Thymus (tissue), 11 donors: Measurements from ENCODE around the gene NFAM1. TPM values are rescaled to one million over a fixed set of nuclear protein-coding genes. Genes with fewer than 3 reads are reported as not detected.
A peak's percentile ranks its signal among the peaks of the same experiment; 100 is the strongest.

Source experiments
- DNase-seq, 9 donors: peaks; one replicate each; pipeline ENCODE4 v3.0.0-alpha.2; 2013; ENCODE audit warnings: low spot score in 9 of 9, low read depth in 6 of 9, missing footprints in 1 of 9
- H3K27ac ChIP-seq, 2 donors: one replicate each; pipeline ENCODE4 v1.5.1; 2013; ENCODE audit warnings: control low read depth in 1 of 2, low read depth in 1 of 2, low read length in 1 of 2, mild to moderate bottlenecking in 1 of 2, moderate library complexity in 1 of 2
- H3K27me3 ChIP-seq, 2 donors: one replicate each; pipeline ENCODE4 v1.5.1; 2013; ENCODE audit warnings: low read length in 1 of 2; ENCODE audit not compliant: control insufficient read depth in 2 of 2, insufficient read depth in 1 of 2
- H3K36me3 ChIP-seq, 2 donors: one replicate each; pipeline ENCODE4 v1.5.1; 2013; ENCODE audit warnings: low read length in 1 of 2, mild to moderate bottlenecking in 1 of 2, moderate library complexity in 1 of 2; ENCODE audit not compliant: control insufficient read depth in 2 of 2, insufficient read depth in 2 of 2
- H3K4me1 ChIP-seq, 2 donors: one replicate each; pipeline ENCODE4 v1.5.1; 2013; ENCODE audit warnings: low read length in 2 of 2; ENCODE audit not compliant: control insufficient read depth in 2 of 2, insufficient read depth in 2 of 2
- H3K4me3 ChIP-seq, 2 donors: one replicate each; pipeline ENCODE4 v1.5.1; 2013; ENCODE audit warnings: low read length in 2 of 2, control low read depth in 1 of 2, mild to moderate bottlenecking in 1 of 2
- H3K9me3 ChIP-seq, 2 donors: one replicate each; pipeline ENCODE4 v1.5.1; 2013; ENCODE audit warnings: low read length in 1 of 2, mild to moderate bottlenecking in 1 of 2; ENCODE audit not compliant: control insufficient read depth in 2 of 2, insufficient read depth in 1 of 2
- WGBS: extraction: QIAGEN DNeasy Blood & Tissue Kit; methylation state at CpG from one replicate; pipeline ENCODE4 v1.1.7; 2013; 5-methylcytosine and 5-hydroxymethylcytosine counted together
- polyA plus RNA-seq: library from polyadenylated mRNA; stranded (reverse); fragments of 200-250 nt; gene quantifications from one replicate; pipeline ENCODE4 v1.2.3, GENCODE V29; 2013
- total RNA-seq: library from RNA; stranded (reverse); fragments of 120-200 nt; gene quantifications from one replicate; pipeline ENCODE4 v1.2.4, GENCODE V29; 2013
- donor health status: healthy.

The NFAM1 gene
- total and polyA plus RNA-seq, 2 donors: 1.7 to 2.0 TPM

DNA sequence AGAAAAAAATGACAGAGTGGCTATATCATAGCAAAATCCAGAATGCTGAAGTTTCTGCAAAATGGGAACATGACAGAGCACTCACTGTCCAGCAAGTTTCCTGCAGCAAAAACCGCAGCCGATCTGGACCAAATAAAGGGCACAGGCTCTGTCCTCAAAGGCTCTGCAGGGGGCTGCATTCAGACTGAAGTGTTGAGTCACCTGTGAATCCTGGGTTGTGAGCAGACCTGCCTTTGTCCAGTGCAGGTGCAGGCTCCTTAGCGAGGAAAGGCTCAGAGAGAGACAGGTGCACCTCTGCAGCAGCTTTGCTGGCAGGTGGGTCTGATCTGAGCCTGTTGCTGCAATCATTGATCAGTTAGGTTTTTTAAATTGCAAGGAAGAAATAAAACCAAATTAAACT lies 29.3 kb upstream of the NFAM1 start:
- 84% methylated on average over 3 of the region's 3 CpGs for WGBS
- no peaks in the 10 kb centered on the region for H3K36me3 ChIP-seq
- H3K4me3 ChIP-seq: no peak overlapping the region
- H3K9me3 ChIP-seq: peaks cover 0 to 5% of the 10 kb centered on the region in 2 donors
- H3K27ac ChIP-seq: no peak overlapping the region
- DNase-seq: no peak
- H3K27me3 ChIP-seq: peaks cover 0 to 18% of the 10 kb centered on the region in 2 donors
- peaks cover 0 to 13% of the 10 kb centered on the region in 2 donors for H3K4me1 ChIP-seq

- DNase-seq: no peak
- Histone ChIP-seq H3K4me1 (peaks cover 0 to 13% of the 10 kb centered on the region in 2 donors), H3K27me3 (peaks cover 0 to 18% of the 10 kb centered on the region in 2 donors), H3K27ac (no peak overlapping the region), H3K36me3 (no peaks in the 10 kb centered on the region), H3K4me3 (no peak overlapping the region), H3K9me3 (peaks cover 0 to 5% of the 10 kb centered on the region in 2 donors)
- WGBS: 69% methylated on average over 21 of the region's 21 CpGs
Observed at GRCh38 chr22:42459287-42460063, 27.3 kb upstream of the NFAM1 start.

GRCh38 chr22:42452916-42453315 lies 20.7 kb upstream of the NFAM1 start:
- Histone ChIP-seq H3K27ac (no peak overlapping the region), H3K4me3 (no peak overlapping the region), H3K36me3 (no peaks in the 10 kb centered on the region), H3K9me3 (no peaks in the 10 kb centered on the region), H3K27me3 (peaks cover 0 to under 1% of the 10 kb centered on the region in 2 donors), H3K4me1 (no peaks in the 10 kb centered on the region)
- no peak for DNase-seq
- 78% methylated on average over 6 of the region's 6 CpGs for WGBS

GRCh38 chr22:42452456-42452855 lies 20.3 kb upstream of the NFAM1 start:
- Histone ChIP-seq H3K27ac (no peak overlapping the region), H3K4me3 (no peak overlapping the region), H3K9me3 (no peaks in the 10 kb centered on the region), H3K27me3 (peaks cover 0 to 2% of the 10 kb centered on the region in 2 donors), H3K36me3 (no peaks in the 10 kb centered on the region), H3K4me1 (no peaks in the 10 kb centered on the region)
- WGBS: 97% methylated on average over 11 of the region's 11 CpGs
- no peak for DNase-seq

GRCh38 chr22:42451499-42452145 lies 19.4 kb upstream of the NFAM1 start:
- 96% methylated on average over 11 of the region's 11 CpGs for WGBS
- H3K27ac ChIP-seq: no peak overlapping the region

DNA sequence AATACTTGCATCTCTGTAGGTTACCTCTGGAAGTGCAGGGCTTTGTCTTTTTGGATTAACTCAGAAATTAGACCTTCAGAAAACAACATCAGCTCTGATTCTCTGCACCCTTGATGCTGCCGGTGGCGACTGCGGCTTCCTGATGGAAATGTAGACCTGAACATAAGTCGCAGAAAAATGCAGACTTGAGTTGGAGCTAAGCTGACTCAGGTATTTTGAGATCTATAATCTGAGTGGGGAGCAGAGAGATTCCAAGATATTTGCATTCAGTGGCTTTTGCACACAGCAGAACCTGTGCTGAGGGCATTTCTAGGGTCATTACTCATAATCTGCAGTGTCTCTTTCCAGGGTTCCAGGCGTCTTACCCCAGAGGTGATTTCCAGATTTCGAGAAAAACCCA lies 18.7 kb upstream of the NFAM1 start:
- H3K4me3 ChIP-seq: no peak overlapping the region
- H3K27me3 ChIP-seq: peaks cover 0 to 2% of the 10 kb centered on the region in 2 donors
- no peak overlapping the region for H3K27ac ChIP-seq
- no peaks in the 10 kb centered on the region for H3K9me3 ChIP-seq
- no peaks in the 10 kb centered on the region for H3K36me3 ChIP-seq
- H3K4me1 ChIP-seq: no peaks in the 10 kb centered on the region
- WGBS: 96% methylated on average over 6 of the region's 6 CpGs
- no peak for DNase-seq

More at GRCh38 chr22:42451499-42452145, 19.4 kb upstream of the NFAM1 start:
- Histone ChIP-seq H3K4me1 (no peaks in the 10 kb centered on the region), H3K9me3 (no peaks in the 10 kb centered on the region), H3K36me3 (no peaks in the 10 kb centered on the region), H3K27me3 (peaks cover 0 to 2% of the 10 kb centered on the region in 2 donors), H3K4me3 (no peak overlapping the region)
- DNase-seq: no peak

- peaks cover 7 to 26% of the 10 kb centered on the region in 2 donors for H3K4me1 ChIP-seq
- no peak overlapping the region for H3K27ac ChIP-seq
- 96% methylated on average over 13 of the region's 13 CpGs for WGBS
- no peaks in the 10 kb centered on the region for H3K36me3 ChIP-seq
- peaks cover 0 to 2% of the 10 kb centered on the region in 2 donors for H3K27me3 ChIP-seq
- no peak overlapping the region for H3K4me3 ChIP-seq
- no peaks in the 10 kb centered on the region for H3K9me3 ChIP-seq
- DNase-seq: no peak
Observed at GRCh38 chr22:42446151-42446550, 13.9 kb upstream of the NFAM1 start.

- Histone ChIP-seq H3K27ac (peak overlapping the region; percentile 79 to 84), H3K4me1 (peaks cover 10 to 45% of the 10 kb centered on the region in 2 donors), H3K27me3 (peaks cover 0 to 2% of the 10 kb centered on the region in 2 donors), H3K9me3 (no peaks in the 10 kb centered on the region), H3K36me3 (no peaks in the 10 kb centered on the region), H3K4me3 (peak overlapping the region; percentile 47 to 49)
- 3% methylated on average over 28 of the region's 28 CpGs for WGBS
- DNase-seq: peak; percentile 82 to 97 (median 94)
Observed at GRCh38 chr22:42444077-42444904, 12.1 kb upstream of the NFAM1 start.
